LoVo (cell line): ENCODE measurements around the gene C2CD4B.
A peak's percentile ranks its signal among the peaks of the same experiment; 100 is the strongest.

ENCODE experiments used
- DNase-seq: peaks from one replicate; pipeline ENCODE4 v3.0.0-alpha.2; 2016; ENCODE audit warnings: low spot score

Gene C2CD4B

GRCh38 chr15:62147551-62147950, 17.5 kb downstream of the C2CD4B start:
- no peak for DNase-seq

- no peak for DNase-seq
Observed at GRCh38 chr15:62147149-62147548, 17.9 kb downstream of the C2CD4B start.

DNA sequence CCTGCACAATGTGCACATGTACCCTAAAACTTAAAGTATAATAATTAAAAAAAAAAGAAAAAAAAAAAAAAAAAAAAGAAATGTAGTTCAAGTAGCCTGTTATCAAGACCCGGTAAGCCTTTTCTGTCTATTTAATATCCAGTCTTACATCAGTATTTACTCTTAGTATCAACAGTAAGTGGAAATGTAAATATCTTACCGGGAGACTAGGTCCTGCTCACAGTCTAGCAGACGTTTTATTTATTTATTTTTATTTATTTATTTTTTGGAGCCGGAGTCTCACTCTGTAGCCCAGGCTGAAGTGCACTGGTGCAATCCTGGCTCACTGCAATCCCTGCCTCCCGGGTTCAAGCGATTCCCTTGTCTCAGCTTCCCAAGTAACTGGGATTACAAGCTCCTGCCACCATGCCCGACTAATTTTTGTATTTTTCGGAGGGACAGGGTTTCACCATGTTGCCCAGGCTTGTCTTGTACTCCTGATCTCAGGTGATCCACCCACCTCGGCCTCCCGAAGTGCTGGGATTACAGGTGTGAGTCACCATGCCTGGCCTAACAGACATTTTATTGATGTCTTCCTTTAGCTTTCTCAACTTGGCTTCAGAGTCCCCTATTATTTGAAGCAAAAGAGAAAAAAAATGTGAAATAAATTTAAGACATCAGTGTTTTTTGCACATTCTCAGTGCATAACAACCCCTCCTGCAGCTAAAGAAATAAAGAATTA, 19.9 kb downstream of the C2CD4B start:
- no peak for DNase-seq

DNA sequence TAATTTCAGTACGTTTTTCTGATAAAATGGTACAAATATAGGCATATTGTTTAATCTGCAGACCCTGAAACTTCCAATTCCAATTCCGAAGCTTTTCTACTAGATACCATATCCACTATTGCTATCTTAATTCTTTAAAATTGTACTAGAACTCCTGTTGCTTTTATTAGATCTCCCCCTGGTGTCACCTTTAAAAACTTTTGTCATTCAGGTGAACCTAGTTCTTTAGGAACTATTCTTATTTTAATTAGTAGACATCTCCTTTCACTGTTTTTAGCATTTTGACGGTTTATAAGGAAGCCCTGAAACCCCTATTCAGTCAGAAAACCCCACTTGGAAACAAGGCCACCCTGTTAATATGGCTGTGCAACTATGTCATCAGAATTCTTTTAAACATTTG, 22.3 kb downstream of the C2CD4B start:
- peak; percentile 25 for DNase-seq

DNA sequence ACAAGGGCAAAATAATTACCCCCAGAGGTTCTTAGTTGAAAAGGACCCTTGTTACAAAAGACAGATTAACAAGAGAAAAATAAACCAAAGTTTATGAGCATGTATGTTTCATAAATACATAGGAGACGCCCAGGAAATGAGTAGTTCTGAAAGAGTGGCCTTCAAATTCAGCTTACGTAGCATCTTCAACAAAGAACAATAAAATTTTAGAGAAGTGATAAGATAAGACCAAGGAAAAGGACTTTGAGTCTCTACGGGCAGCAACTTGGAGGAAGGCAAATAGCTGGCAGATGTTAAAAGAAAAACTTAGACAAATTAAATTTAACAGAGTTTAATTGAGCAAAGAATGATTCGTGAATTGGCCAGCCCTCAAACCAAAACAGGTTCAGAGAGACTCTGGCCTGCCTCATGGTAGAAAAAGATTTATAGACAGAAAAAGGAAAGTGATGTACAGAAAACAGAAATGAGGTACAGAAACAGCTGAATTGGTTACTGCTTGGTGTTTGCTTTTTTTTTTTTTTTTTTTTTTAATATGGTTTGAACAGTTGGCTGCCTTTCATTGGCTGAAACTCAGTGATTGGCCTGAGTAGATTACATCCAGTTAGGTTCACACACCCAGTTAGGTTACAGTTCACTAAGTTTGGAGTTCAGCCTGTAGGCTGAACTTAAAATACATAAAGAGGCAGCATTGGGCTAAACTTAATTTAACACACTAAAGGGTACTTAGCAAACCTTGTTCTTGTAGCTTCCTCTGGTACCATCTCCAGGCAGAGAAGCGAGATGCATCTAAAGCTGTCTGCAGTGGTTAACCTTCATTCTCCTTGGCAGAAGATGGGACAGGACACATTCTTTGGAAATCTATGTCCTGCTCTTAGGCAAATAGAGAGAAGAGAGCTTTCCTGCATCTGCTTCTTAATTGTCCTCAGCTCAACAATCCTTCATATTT, 23.2 kb downstream of the C2CD4B start:
- DNase-seq = peak; percentile 76

DNA sequence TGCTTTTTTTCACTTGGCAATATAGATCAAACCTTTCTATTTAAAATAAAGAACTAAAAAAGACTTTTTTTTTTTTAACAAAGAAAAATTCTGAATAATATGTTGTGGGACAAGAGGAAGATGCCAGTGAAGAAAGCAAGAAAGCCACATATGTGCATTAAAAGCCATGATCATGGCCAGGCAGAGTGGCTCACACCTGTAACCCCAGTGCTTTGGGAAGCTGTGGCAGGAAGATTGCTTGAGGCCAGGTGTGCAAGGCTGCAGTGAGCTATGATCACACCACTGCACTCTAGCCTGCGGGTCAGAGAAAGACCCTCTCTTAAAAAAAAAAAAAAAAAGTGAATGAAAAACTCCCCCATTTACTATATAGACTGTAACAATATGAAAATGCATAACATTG, 23.9 kb downstream of the C2CD4B start:
- DNase-seq = no peak

GRCh38 chr15:62138124-62138523, 27.0 kb downstream of the C2CD4B start:
- no peak for DNase-seq

GRCh38 chr15:62136911-62137865, 27.9 kb downstream of the C2CD4B start:
- no peak for DNase-seq

GRCh38 chr15:62135532-62136134, 29.5 kb downstream of the C2CD4B start:
- peak; percentile 83 for DNase-seq

- no peak for DNase-seq
Observed at GRCh38 chr15:62133141-62133540, 31.9 kb downstream of the C2CD4B start.

- DNase-seq = no peak
Observed at GRCh38 chr15:62128916-62129315, 36.2 kb downstream of the C2CD4B start.

DNA sequence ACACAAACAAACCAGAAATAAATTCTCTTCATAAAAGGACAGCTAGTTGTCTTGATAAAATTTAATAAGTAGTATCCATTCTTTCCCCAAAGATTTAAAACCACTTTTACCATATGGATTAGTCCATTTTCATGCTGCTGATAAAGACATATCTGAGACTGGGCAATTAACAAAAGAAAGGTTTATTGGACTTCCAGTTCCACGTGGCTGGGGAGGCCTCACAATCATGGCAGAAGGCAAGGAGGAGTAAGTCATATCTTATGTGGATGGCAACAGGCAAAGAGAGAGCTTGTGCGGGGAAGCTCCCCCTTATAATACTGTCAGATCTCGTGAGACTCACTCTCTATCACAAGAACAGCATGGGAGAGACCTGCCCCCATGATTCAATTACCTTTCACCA, 38.7 kb downstream of the C2CD4B start:
- no peak for DNase-seq

DNA sequence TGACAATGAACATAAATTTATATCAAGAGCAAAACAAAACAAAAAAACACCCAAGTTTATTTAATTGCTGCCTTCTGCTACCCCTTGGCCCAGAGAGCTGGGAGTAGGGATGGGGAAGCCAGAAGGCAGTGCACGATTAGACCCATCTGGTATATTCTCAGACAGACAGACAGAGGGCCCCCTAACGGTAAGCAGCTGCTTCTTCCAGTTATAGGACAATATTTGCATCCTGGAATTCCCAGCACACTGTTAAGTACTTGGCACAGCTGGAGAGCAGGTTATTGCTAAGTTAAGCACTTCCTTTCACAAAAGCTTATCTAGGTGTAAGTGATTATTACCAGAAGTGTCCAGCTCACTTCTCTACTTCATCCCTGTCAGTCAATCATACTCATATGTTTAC, 39.3 kb downstream of the C2CD4B start:
- DNase-seq = peak; percentile 62

GRCh38 chr15:62124973-62125303, 40.1 kb downstream of the C2CD4B start:
- no peak for DNase-seq

DNA sequence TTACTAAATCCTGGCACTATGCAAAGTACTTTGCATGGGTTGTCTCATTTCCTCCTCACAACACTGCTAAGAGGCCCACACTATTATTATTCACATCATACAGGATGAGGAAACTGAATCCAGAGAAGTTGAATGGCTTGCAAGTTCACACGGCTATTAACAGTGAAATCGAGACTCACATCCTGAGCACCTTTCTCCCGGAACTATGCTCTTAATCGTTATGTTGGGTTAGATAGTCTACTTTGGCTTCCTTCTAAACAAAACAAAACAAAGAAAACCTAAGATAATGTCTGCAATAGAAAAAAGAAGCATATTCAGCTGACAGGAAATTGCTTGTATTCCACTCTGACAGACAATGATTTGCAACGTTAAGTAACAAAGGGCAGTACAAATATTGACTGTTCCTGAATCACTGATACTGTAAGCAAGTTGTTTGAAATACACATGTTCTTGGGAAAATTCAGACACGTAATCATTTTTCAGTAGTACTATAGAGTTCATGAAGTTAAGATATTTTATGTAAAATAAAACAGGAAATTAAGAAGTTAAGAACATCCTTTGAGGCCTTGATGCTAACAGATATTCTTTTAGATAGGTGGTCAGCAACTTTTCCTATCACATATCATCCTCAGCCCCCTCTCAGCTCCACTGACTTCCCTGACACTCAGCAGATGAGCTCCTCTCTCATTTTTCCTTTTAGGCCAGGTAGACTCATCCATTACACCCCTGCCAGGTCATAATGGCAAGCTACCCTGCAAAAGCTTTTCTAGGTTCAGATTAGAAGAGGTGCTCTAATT, 40.7 kb downstream of the C2CD4B start:
- no peak for DNase-seq

GRCh38 chr15:62122249-62122648, 42.8 kb downstream of the C2CD4B start:
- DNase-seq = no peak

GRCh38 chr15:62121273-62122015, 43.6 kb downstream of the C2CD4B start:
- DNase-seq = no peak

GRCh38 chr15:62120776-62121175, 44.3 kb downstream of the C2CD4B start:
- no peak for DNase-seq

DNA sequence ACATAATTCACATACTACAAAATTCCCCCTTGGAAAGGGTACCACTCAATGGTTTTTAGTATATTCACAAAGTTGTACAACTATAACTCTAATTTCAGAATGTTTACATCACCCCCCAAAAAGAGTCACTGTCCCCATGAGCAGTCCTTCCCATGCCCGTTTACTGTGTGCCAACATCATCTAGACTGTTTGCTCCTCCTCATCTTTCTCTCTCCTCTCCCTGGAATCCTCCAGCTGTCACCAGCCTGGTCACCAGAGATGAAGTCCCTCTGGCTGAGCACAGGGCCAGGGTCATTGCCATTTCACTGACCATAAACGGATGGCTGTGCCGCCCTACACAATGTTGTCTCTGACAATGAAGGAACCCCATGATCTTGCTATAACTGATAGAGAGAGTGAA, 45.2 kb downstream of the C2CD4B start:
- DNase-seq = no peak

GRCh38 chr15:62119227-62119864, 45.7 kb downstream of the C2CD4B start:
- peak; percentile 87 for DNase-seq
